K562 (cell line): Measurements from ENCODE around the gene SDC3. TPM values are rescaled to one million over a fixed set of nuclear protein-coding genes. Genes with fewer than 3 reads are reported as not detected.

Source experiments
- BCOR ChIP-seq: fragments of 450-650 bp; IDR thresholded peaks from 2 replicates; pipeline ENCODE4 v1.6.1; 2016
- BRD9 ChIP-seq: fragments of 450-650 bp; IDR thresholded peaks from 2 replicates; pipeline ENCODE4 v1.6.1; 2018; ENCODE audit warnings: low read depth; ENCODE audit not compliant: partially characterized antibody
- CCAR2 ChIP-seq: fragments of 200-400 bp; formaldehyde crosslinking; IDR thresholded peaks from 2 replicates; pipeline ENCODE4 v1.6.1; 2017; ENCODE audit warnings: mild to moderate bottlenecking, low read depth, low read length
- HDAC8 ChIP-seq: fragments of 450-650 bp; IDR thresholded peaks from 2 replicates; pipeline ENCODE4 v1.6.1; 2016; ENCODE audit warnings: mild to moderate bottlenecking, missing genetic modification characterization, moderate library complexity, missing compliant biosample characterization
- RBM25 ChIP-seq: fragments of 200-400 bp; formaldehyde crosslinking; IDR thresholded peaks from 2 replicates; pipeline ENCODE4 v1.6.1; 2018; ENCODE audit warnings: low read length, low read depth, moderate library complexity; ENCODE audit not compliant: severe bottlenecking
- SIN3A ChIP-seq, 2 experiments: fragments of 150-350 bp in 1 of 2; IDR thresholded peaks; 2 replicates each; pipeline ENCODE4 v1.6.1; 2011 to 2016; ENCODE audit warnings: borderline replicate concordance in 2 of 2, low read depth in 2 of 2, low read length in 2 of 2, mild to moderate bottlenecking in 2 of 2, moderate library complexity in 2 of 2; ENCODE audit not compliant: control insufficient read depth in 1 of 2
- ZNF507 ChIP-seq: conservative IDR thresholded peaks from 2 replicates; pipeline ENCODE4 v1.6.1; 2017; ENCODE audit warnings: missing genetic modification characterization, missing compliant biosample characterization
- polyA plus RNA-seq, 8 experiments: library from polyadenylated mRNA; depleted of rRNA in 4 of 8; stranded (reverse) in 5 of 8; unstranded in 3 of 8; fragments of >200 nt; fragmentation: Nextera tagmentation in 2 of 8; fragmentation: Illumina TruSeq in 1 of 8; extraction: Ambion mirVana in 2 of 8; extraction: Trizol in 1 of 8; gene quantifications; 2 replicates each; pipeline versions ENCODE4 v1.2.1 to v1.2.3, GENCODE V29; 2011 to 2014; ENCODE audit warnings: inconsistent platforms in 1 of 8, missing spikeins in 1 of 8
- total RNA-seq, 7 experiments: library from RNA; depleted of rRNA in 6 of 7; stranded (reverse); fragments of >200 nt in 6 of 7; fragmentation: Illumina TruSeq in 2 of 7; extraction: Trizol in 2 of 7; gene quantifications; 2 replicates each; pipeline versions ENCODE4 v1.2.1 to v1.2.3, GENCODE V29; 2011 to 2021; ENCODE audit warnings: low replicate concordance in 1 of 7
- TF ChIP-seq, protein P1 (sequence below): fragments of 450-650 bp; conservative IDR thresholded peaks from 2 replicates; pipeline ENCODE4 v1.6.1; 2016; ENCODE audit warnings: missing genetic modification characterization, low read depth, mild to moderate bottlenecking, control low read depth, missing compliant biosample characterization
- TF ChIP-seq, protein P2 (sequence below): fragments of 450-650 bp; IDR thresholded peaks from 2 replicates; pipeline ENCODE4 v1.6.1; 2016; ENCODE audit warnings: mild to moderate bottlenecking
- TF ChIP-seq, protein P3 (sequence below): sonication (generic); formaldehyde crosslinking; IDR thresholded peaks from 2 replicates; pipeline ENCODE4 v1.9.0; 2022; ENCODE audit warnings: mild to moderate bottlenecking, missing genetic modification reagents
- TF ChIP-seq, protein P4 (sequence below), 3 experiments: fragments of 200-800 bp in 1 of 3; sonication (Bioruptor generic) in 1 of 3; sonication (generic) in 1 of 3; formaldehyde crosslinking in 1 of 3; IDR thresholded peaks; 2 replicates each; pipeline versions ENCODE4 v1.6.1 to v1.8.0; 2016 to 2022; ENCODE audit warnings: mild to moderate bottlenecking in 2 of 3, missing compliant biosample characterization in 2 of 3, missing genetic modification characterization in 2 of 3, missing genetic modification reagents in 1 of 3
- TF ChIP-seq, protein P5 (sequence below): fragments of 200-800 bp; sonication (Bioruptor generic); IDR thresholded peaks from 2 replicates; pipeline ENCODE4 v1.6.1; 2017; ENCODE audit warnings: missing genetic modification characterization, missing compliant biosample characterization

Gene SDC3
- total and polyA plus RNA-seq, 9 of the 15 experiments (the other 6 are each of a cell fraction or from before 2014, with no cell fraction given): 0.38 to 44.1 (median 12.1) TPM

DNA sequence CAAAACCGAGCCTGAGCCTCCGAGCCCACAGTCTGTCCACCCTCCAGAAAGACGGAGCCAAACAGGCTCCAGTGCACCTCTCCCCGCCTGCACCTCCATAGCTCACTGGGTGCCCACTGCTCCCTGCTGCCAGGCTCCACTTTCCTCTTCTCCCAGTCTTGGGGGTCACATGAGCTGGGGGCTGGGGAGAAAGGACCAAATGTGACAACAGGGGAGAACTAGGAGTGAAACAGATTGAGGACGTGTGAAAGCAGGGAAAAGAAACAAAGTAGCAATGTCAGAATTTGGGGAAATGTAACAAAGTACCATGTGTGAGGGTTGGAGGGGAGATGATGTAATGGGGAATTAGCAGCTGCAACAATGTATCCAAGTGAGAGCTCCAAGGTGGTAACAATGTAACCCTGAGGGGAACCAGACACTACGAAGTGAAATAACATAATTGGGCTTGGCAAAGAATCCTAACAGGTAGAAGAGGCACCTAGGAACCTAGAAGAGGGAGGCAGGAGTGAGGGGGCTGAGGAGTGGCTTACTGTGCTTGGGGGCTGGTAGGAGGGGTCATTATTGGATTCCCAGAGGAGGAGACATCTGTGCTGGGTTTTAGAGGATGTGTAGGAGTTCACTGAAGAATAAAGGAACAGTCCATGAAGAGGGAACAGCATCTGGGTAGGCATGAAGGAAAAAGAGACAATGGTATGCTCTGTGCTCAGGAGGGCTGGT lies 12.5 kb downstream of the SDC3 start (continued):
- TF ChIP-seq, protein P1, sequence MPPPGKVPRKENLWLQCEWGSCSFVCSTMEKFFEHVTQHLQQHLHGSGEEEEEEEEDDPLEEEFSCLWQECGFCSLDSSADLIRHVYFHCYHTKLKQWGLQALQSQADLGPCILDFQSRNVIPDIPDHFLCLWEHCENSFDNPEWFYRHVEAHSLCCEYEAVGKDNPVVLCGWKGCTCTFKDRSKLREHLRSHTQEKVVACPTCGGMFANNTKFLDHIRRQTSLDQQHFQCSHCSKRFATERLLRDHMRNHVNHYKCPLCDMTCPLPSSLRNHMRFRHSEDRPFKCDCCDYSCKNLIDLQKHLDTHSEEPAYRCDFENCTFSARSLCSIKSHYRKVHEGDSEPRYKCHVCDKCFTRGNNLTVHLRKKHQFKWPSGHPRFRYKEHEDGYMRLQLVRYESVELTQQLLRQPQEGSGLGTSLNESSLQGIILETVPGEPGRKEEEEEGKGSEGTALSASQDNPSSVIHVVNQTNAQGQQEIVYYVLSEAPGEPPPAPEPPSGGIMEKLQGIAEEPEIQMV: 0 out of 2 replicates have a peak, but pooled peaks have one; percentile 20
- TF ChIP-seq, protein P2, sequence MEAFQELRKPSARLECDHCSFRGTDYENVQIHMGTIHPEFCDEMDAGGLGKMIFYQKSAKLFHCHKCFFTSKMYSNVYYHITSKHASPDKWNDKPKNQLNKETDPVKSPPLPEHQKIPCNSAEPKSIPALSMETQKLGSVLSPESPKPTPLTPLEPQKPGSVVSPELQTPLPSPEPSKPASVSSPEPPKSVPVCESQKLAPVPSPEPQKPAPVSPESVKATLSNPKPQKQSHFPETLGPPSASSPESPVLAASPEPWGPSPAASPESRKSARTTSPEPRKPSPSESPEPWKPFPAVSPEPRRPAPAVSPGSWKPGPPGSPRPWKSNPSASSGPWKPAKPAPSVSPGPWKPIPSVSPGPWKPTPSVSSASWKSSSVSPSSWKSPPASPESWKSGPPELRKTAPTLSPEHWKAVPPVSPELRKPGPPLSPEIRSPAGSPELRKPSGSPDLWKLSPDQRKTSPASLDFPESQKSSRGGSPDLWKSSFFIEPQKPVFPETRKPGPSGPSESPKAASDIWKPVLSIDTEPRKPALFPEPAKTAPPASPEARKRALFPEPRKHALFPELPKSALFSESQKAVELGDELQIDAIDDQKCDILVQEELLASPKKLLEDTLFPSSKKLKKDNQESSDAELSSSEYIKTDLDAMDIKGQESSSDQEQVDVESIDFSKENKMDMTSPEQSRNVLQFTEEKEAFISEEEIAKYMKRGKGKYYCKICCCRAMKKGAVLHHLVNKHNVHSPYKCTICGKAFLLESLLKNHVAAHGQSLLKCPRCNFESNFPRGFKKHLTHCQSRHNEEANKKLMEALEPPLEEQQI: no peak
- TF ChIP-seq, protein P3, sequence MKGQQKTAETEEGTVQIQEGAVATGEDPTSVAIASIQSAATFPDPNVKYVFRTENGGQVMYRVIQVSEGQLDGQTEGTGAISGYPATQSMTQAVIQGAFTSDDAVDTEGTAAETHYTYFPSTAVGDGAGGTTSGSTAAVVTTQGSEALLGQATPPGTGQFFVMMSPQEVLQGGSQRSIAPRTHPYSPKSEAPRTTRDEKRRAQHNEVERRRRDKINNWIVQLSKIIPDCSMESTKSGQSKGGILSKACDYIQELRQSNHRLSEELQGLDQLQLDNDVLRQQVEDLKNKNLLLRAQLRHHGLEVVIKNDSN: peak; percentile 12; the same call in 1 of the 2 replicates
- no peak for TF ChIP-seq ZNF507 (tag)
- TF ChIP-seq HDAC8 (tag): 0 out of 2 replicates have a peak, but pooled peaks have one; percentile 59
- TF ChIP-seq BCOR: no peak; the same call in 1 of the 2 replicates
- no peak for TF ChIP-seq CCAR2
- TF ChIP-seq, protein P4, sequence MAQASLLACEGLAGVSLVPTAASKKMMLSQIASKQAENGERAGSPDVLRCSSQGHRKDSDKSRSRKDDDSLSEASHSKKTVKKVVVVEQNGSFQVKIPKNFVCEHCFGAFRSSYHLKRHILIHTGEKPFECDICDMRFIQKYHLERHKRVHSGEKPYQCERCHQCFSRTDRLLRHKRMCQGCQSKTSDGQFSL (CRISPR knock-in tag; IDR thresholded peaks at IDR 0.05): no peak
- TF ChIP-seq, protein P4 (tag; IDR thresholded peaks at IDR 0.05): no peak
- TF ChIP-seq SIN3A (IDR thresholded peaks at IDR 0.05; ENCODE audit: borderline replicate concordance in 2 of 2, control insufficient read depth in 1 of 2, low read depth in 2 of 2, low read length in 2 of 2): no peak
- no peak for TF ChIP-seq RBM25
- peak; percentile 92 for TF ChIP-seq BRD9
- TF ChIP-seq, protein P5, sequence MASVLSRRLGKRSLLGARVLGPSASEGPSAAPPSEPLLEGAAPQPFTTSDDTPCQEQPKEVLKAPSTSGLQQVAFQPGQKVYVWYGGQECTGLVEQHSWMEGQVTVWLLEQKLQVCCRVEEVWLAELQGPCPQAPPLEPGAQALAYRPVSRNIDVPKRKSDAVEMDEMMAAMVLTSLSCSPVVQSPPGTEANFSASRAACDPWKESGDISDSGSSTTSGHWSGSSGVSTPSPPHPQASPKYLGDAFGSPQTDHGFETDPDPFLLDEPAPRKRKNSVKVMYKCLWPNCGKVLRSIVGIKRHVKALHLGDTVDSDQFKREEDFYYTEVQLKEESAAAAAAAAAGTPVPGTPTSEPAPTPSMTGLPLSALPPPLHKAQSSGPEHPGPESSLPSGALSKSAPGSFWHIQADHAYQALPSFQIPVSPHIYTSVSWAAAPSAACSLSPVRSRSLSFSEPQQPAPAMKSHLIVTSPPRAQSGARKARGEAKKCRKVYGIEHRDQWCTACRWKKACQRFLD (CRISPR knock-in tag): 0 out of 2 replicates have a peak, but pooled peaks have one; percentile 70
